ENCODE results near the gene OTUB1.
A peak's percentile ranks its signal among the peaks of the same experiment; 100 is the strongest.

The OTUB1 gene, protein sequence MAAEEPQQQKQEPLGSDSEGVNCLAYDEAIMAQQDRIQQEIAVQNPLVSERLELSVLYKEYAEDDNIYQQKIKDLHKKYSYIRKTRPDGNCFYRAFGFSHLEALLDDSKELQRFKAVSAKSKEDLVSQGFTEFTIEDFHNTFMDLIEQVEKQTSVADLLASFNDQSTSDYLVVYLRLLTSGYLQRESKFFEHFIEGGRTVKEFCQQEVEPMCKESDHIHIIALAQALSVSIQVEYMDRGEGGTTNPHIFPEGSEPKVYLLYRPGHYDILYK

DNA sequence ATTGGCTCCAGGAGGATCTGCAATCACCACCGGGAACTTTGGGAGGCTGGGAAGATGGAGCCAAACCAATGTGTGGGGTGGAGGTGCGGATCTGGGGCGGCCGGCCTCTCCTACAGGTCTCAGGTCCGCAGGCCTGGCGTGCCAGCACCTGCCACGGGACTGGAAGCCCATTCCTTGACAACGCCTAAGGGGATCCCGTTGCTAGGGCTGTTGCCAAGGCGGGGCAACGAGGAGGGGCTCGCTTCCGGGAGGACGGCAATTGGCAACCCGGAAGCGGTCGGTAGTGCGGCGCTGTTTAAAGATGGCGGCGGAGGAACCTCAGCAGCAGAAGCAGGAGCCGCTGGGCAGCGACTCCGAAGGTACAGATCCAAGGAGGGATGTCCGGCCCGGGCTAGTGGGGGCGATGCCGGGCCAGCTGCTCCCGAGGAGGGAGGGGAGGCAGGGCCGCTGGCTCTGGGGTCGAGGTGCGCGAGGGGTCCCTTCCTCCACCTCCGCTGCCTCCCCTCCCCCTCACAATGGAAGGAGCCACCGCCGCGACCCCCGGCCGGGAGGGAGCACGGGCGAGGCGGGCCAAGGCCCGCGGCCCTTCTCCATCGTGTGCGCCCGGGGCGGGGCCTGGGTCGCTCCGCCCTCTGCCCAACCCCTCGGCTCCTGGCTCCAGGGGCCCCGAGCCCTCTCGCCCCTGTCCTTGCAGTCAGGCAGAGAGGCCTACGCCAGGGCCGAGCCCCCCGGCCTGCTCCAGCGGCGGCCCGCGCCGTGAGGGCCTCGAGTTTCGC is at the start of gene OTUB1:
Gene OTUB1 (plus strand): TSS at position 283 of the 776 bp plus-strand sequence. CDS start 19 bp downstream, at position 302.
- Mint-ChIP-seq H3K4me3 (peak within 1 kb of the TSS; percentile 98), H3K4me1 (peaks cover 32% of the 10 kb centered on the region), H3K27ac (peak within 1 kb of the TSS; percentile 99), H3K9me3 (no peaks in the 10 kb centered on the region), H3K36me3 (peaks cover 57% of the 10 kb centered on the region)
- DNase-seq (ENCODE audit: low spot score in 2 of 2) = peak; percentile 70 to 90
- peak; percentile 95 for ATAC-seq

DNA sequence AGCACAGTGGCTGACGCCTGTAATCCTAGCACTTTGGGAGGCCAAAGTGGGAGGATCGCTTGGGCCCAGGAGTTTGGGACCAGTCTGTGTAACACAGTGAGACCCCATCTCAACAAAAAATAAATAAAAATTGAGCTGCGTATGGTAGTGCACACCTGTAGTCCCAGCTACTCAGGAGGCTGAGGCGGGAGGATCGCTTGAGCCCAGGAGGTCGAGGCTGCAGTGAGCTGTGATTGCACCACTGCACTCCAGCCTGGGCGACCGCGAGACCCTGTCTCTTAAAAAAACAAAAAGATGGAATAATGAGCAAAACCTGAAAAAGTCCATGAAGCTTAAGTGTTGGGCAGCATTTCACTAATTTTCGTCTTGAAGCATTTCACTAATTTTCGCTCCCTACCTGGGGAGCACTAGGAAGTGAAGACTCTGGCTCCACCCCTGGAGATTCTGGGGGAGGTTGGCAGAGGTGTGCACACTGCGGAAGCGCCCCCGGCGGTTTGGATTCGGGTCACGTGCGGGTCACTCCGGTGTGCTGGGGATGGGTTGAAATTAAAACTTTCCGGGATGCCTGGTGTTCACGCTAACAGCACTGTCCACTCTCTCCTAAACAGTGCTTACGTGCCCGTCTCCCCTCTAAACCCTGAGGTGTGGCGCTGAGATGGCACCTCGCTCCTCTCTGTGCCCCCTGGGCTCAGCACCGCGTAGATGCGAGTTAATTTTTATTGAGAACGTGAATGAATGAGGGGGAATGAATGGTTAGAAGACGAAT is 48.3 kb upstream of the OTUB1 start:
- H3K9me3 Mint-ChIP-seq = no peaks in the 10 kb centered on the region
- DNase-seq (ENCODE audit: low spot score in 2 of 2) (no peak), ATAC-seq (peak; percentile 38)
- H3K4me1 Mint-ChIP-seq = peaks cover 24% of the 10 kb centered on the region
- peaks cover 18% of the 10 kb centered on the region for H3K36me3 Mint-ChIP-seq
- peak overlapping the region; percentile 77 for H3K4me3 Mint-ChIP-seq
- peak overlapping the region; percentile 64 for H3K27ac Mint-ChIP-seq

DNA sequence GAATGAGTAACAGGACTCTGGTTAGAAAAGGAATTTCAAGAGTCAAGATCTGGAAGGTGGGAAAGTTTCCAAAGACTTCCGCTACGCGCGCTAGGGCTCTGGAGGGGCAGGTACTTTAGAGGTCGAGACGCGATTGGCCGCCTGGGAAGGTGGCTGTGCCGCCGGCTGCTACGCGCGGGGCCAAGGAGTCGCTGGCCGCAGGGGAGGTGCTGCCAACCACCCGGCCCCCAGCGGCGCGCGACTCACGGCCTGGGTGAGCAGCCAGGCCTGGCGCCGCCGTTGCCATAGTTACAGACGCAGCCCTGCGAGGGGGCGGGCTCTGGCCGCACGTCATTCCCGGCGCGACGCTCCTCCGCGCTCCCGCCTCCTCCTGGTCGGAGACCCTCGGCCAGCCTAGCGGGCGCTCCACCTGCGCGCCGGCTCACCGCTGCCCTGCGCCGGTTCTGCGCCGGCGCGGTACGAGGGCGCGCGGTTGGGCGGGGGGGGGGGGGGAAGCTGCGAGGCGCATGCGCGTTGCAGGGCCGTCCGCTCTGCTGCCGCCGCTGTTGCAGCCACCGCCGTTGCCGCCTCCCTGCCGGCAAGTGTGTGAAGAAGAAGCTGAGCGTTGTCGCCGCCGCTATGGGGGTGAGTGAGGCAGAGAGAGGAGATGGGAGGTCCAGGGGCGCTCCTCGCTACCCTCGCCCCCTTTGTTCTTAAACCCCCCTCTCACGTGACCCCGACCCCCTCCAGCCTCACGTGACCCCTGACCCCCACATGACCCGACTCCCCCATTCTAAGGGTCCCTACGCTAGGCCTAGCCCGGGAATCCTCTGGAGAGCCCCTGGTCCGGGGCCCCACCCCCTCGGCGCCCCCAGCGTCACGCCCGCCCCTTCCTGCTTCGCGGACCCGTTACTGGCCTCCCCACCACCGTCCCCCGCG is 47.5 kb upstream of the OTUB1 start, which contains the start of gene NAA40:
Gene NAA40 (plus strand): TSS at position 524 of the 918 bp plus-strand sequence. CDS start 95 bp downstream, at position 619.
- Mint-ChIP-seq H3K36me3 (peaks cover 18% of the 10 kb centered on the region), H3K4me1 (peaks cover 25% of the 10 kb centered on the region), H3K4me3 (peak within 1 kb of the TSS; percentile 77), H3K27ac (peak within 1 kb of the TSS; percentile 64), H3K9me3 (no peaks in the 10 kb centered on the region)
- peak; percentile 97 for ATAC-seq
- peak; percentile 93 to 96 for DNase-seq (ENCODE audit: low spot score in 2 of 2)

DNA sequence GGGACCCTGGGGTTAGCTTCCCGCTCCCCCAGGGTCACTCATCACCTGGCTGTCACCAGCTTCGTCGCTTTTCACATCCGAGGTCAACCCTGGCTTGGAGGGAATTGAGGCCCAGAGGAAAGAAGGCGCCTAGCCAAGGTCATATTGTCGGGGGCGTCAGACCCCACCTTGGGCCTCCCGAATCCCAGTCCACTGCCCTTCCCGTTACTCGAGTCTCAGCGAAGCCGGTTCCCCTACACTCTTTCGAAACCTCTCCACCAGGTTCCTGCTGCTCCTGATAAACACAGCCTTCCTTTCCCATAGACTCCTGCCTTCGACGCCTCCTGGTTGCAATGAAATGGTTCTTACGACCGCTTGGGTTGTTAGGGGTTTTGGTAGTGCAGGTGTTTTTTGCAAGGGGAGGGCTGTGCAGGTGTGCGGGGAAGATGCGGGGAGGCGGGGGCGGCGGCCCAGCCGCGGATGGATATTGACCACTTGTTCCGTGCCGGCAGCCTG is 46.8 kb upstream of the OTUB1 start:
- peaks cover 31% of the 10 kb centered on the region for H3K4me1 Mint-ChIP-seq
- peak overlapping the region; percentile 64 for H3K27ac Mint-ChIP-seq
- DNase-seq (ENCODE audit: low spot score in 2 of 2) = no peak
- H3K9me3 Mint-ChIP-seq = no peaks in the 10 kb centered on the region
- H3K4me3 Mint-ChIP-seq = peak overlapping the region; percentile 77
- no peak for ATAC-seq
- peaks cover 18% of the 10 kb centered on the region for H3K36me3 Mint-ChIP-seq

DNA sequence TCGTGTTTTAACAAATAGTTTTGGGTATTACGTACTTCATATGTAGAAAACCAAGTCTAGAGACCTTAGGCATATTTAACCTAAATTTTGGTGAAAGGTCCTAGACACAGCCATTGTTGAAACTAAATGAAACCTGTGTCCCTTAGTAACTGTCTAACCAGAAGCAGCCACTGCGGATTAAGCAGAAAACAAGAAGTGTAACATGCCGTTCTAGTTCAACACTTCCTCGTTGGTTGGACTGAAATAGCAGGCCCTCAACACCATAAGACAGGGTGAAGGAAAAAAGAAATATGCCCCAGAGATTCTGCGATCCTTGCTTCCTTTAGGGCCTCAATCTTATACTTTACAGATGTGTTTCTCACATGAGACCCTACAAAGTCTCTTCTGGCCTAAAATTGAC is 45.5 kb upstream of the OTUB1 start:
- Mint-ChIP-seq H3K4me1 (peaks cover 31% of the 10 kb centered on the region), H3K27ac (no peak overlapping the region), H3K9me3 (no peaks in the 10 kb centered on the region), H3K36me3 (peaks cover 18% of the 10 kb centered on the region), H3K4me3 (peak overlapping the region; percentile 77)
- ATAC-seq (no peak), DNase-seq (ENCODE audit: low spot score in 2 of 2) (no peak)

DNA sequence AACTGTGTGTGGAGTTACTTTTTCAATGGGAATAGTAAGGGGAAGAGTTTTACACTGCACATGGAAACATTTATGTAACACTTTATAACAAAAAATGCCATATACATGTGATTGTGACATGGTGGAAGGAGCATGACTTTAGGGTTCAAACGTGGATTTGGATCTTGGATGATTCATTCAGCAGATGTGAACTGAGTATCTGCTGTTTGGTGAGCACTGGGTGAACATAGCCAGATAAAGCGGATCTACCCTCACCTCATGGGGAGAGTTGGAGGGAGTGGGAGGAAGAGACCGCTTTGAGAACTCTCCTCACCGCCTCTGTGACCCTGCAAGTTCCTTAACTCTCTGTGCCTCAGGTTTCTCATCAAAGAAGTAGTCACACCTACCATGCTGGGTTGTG is 44.3 kb upstream of the OTUB1 start:
- DNase-seq (ENCODE audit: low spot score in 2 of 2) = no peak
- H3K4me1 Mint-ChIP-seq = peaks cover 31% of the 10 kb centered on the region
- H3K9me3 Mint-ChIP-seq = no peaks in the 10 kb centered on the region
- no peak for ATAC-seq
- H3K27ac Mint-ChIP-seq = no peak overlapping the region
- H3K4me3 Mint-ChIP-seq = no peak overlapping the region
- H3K36me3 Mint-ChIP-seq = peaks cover 29% of the 10 kb centered on the region

DNA sequence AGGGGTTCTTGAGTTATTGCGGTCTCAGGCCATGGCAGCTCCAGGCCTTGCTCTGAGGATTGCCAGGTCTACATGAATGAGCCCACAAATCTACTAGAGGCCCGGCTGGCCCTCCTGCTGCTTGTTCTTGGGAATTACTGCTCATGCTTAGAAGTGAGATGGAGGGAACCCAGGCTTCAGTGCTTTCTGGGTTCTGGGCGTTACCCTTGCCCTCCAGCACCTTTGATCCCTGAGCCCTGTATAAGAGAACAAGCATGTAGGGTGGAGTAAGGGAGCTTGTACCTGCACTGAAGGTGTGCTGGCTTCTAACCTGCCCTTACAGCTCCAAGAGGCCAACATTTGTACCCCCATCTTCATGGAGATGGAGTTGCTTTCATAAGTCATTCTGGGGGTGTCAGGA is 43.4 kb upstream of the OTUB1 start:
- Mint-ChIP-seq H3K27ac (no peak overlapping the region), H3K4me1 (peaks cover 27% of the 10 kb centered on the region), H3K4me3 (no peak overlapping the region), H3K36me3 (peaks cover 38% of the 10 kb centered on the region), H3K9me3 (no peaks in the 10 kb centered on the region)
- no peak for DNase-seq (ENCODE audit: low spot score in 2 of 2)
- ATAC-seq = no peak

DNA sequence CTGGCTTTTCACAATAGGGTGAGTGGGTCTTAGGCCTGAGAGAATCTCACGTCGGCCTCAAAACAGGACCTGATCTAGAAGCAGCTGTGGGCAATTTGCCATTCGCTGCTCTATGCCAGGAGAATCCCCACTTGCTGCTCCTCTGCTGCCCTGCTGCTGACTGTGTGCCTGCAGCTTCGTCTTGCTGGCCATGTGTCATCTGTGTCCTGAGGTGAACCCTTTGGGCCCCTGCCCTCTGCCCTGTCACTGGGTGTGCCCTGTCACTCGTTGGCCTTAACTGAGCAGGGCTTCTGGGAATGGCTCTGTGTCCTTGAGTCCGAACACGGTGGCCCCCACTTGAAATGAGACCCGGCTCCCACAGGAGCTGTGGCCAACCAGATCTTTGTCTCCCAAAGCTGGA is 41.3 kb upstream of the OTUB1 start:
- Mint-ChIP-seq H3K27ac (no peak overlapping the region), H3K4me3 (no peak overlapping the region), H3K36me3 (peaks cover 33% of the 10 kb centered on the region), H3K9me3 (no peaks in the 10 kb centered on the region), H3K4me1 (peaks cover 14% of the 10 kb centered on the region)
- ATAC-seq (no peak), DNase-seq (ENCODE audit: low spot score in 2 of 2) (no peak)

DNA sequence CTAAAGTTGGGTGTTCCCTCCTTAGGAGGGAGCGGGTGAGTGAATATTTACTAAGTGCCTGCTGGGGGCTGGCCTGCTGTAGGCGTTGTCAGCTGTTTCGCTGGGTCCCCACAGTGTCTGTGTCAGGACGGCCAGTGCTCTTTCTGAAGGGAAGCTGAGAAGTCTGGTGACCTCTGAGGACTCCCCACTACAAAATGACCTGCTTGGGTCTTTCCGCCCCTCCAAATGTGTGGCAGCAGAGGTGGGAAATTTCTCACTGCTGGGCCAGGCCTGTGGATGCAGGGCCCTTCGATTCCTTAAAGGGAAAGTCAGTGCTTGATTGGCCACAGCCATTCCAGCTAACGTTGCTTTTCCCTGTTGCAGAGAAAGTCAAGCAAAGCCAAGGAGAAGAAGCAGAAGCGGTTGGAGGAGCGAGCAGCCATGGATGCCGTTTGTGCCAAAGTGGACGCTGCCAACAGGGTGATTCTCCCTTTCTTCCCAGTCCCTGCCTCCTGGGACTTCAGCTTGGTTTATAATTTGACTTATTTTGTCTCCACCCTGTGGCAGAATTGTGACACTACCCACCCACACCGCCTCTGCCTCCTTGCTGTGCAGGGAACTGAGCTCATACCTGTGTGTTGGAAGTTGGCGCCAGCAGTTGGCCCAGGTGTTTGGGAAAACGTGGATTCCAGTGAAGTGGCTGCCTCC is 40.6 kb upstream of the OTUB1 start:
- ATAC-seq = peak; percentile 78
- H3K9me3 Mint-ChIP-seq = no peaks in the 10 kb centered on the region
- peak; percentile 24 to 65 for DNase-seq (ENCODE audit: low spot score in 2 of 2)
- H3K4me3 Mint-ChIP-seq = no peak overlapping the region
- peaks cover 16% of the 10 kb centered on the region for H3K4me1 Mint-ChIP-seq
- peaks cover 39% of the 10 kb centered on the region for H3K36me3 Mint-ChIP-seq
- no peak overlapping the region for H3K27ac Mint-ChIP-seq

DNA sequence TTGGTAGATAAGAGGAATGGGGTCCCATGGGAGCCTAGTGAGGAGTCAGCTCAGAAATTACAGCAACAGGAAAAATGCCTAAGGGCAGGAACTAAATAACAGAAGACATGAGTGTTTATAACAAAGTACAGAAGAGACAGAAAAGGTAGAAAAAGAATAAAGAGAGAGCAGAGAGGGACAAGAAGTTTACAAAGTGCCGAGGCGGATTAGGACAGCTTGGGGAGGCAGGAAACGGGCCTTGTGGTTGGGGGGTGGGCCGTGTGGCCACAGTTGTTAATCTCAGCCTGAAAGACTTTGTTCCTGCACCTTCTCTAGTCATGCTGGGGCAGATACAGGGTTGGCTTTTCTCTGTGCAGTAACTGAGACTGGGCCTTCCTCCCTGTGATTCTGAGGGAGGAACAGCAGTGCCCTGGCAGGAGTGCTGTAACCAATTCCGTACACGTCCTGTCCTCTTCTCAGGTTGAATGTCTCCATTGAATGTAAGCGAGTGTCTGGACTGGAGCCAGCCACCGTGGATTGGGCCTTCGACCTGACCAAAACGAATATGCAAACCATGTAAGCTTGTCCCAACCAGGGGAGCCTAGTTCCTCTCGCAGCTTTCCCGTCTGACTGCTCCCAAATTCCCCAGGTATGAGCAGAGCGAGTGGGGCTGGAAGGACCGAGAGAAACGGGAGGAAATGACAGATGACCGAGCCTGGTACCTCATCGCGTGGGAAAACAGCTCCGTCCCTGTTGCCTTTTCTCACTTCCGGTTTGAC is 34.3 kb upstream of the OTUB1 start:
- ATAC-seq (peak; percentile 91), DNase-seq (ENCODE audit: low spot score in 2 of 2) (peak in 1 of 2 donors; percentile 75)
- Mint-ChIP-seq H3K27ac (peak overlapping the region; percentile 85), H3K4me1 (peaks cover 31% of the 10 kb centered on the region), H3K9me3 (no peaks in the 10 kb centered on the region), H3K36me3 (peaks cover 81% of the 10 kb centered on the region), H3K4me3 (peak overlapping the region; percentile 40)

DNA sequence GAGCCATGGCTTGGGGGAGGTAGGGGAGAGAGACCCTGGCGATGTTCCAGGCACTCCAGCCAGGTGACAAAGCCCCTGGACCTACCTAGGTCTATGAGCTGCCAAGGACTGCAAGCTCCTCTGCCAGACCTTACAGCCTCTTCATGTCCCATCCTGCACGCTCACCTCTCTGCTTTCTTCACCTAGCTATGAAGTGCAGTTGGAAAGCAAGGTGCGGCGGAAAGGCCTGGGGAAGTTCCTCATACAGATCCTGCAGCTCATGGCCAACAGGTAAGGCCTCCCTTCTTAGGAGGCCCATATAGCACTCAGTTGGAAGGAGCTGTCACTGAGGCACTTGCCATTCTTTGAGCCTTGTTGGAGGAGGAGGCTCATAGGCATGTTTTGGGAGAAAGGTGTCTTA is 33.7 kb upstream of the OTUB1 start:
- ATAC-seq = peak; percentile 3
- no peak for DNase-seq (ENCODE audit: low spot score in 2 of 2)
- Mint-ChIP-seq H3K27ac (peak overlapping the region; percentile 85), H3K9me3 (no peaks in the 10 kb centered on the region), H3K4me1 (peaks cover 32% of the 10 kb centered on the region), H3K36me3 (peaks cover 75% of the 10 kb centered on the region), H3K4me3 (peak overlapping the region; percentile 40)

DNA sequence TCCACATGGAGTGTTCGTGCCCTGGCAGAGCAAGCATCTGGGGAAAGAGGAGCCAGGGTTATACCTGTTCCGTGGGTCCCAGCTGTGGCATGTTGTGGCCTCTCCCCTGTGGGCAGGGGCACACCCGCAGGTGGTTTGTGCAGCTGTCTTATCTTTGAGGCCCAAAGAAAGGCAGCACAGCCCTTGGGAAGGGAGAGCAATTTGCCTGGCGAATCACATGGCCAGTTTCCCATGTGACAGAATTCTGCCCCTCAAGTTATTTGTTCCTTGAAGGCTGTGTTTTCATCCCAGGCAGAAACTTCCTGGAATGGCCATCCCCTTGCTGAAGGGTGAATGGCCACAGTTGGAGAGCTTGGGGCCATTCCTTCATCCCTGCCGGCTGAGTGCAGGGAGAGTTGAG is 28.2 kb upstream of the OTUB1 start:
- peak overlapping the region; percentile 61 for H3K27ac Mint-ChIP-seq
- no peak for ATAC-seq
- H3K4me1 Mint-ChIP-seq = peaks cover 42% of the 10 kb centered on the region
- DNase-seq (ENCODE audit: low spot score in 2 of 2) = no peak
- no peak overlapping the region for H3K4me3 Mint-ChIP-seq
- H3K36me3 Mint-ChIP-seq = peaks cover 50% of the 10 kb centered on the region
- H3K9me3 Mint-ChIP-seq = no peaks in the 10 kb centered on the region

DNA sequence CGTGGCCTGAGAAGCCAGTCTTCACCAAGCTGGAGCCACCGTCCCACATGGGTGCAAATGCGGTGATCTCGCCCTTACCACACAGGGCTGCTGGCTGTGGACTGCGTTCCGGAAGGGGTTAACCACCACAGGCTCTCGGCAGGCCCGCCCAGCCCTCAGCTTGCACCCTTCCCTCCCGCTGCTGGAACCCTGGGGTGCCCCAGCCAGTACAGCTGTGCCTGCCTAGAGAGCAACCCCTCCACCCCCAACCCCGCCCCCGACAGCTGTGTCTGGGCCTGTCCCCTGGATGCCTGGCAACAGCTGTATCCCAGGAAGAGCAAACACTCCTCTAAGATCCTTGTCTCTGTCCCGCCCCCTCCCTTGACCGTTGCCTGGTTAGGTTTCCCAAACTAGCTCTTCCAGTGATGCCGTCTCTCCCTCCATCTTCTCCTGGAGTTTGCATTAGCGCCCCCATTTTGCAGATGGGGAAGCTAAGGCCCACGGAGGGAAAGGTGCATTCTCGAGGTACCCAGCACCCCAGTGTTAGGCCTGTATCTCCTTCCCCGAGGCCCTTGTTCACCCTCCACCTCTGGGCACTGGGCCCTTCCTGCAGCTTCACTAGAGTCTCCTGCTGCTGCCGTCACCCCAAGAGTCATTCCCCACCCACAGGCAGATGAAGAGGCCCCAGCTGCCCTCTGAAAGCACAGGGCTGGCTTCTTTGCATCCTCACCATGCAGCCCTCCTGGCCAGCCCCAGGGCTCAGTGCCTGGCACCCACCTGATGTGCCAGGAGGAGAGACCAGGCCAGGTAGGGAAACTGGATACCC is 24.4 kb upstream of the OTUB1 start:
- DNase-seq (ENCODE audit: low spot score in 2 of 2) (no peak), ATAC-seq (peak; percentile 83)
- Mint-ChIP-seq H3K27ac (peak overlapping the region; percentile 76), H3K36me3 (peaks cover 12% of the 10 kb centered on the region), H3K4me3 (peak overlapping the region; percentile 51), H3K9me3 (no peaks in the 10 kb centered on the region), H3K4me1 (peaks cover 34% of the 10 kb centered on the region)

All from stimulated activated effector memory CD8-positive, alpha-beta T cell treated with anti-CD3 and anti-CD28 coated beads, Interleukin-12 subunit alpha, Interleukin-12 subunit beta, amount 100 ng/mL, for 72 hours (primary cell).